NT2/D1 (cell line): ENCODE measurements around the gene TMCO4.

Experiments
- DNase-seq: peaks from one replicate; pipeline ENCODE4 v3.0.0-alpha.2; 2011; ENCODE audit warnings: low read depth, low spot score
- H3K27me3 ChIP-seq: 2 replicates; pipeline ENCODE4 v1.6.0; 2011; ENCODE audit warnings: mild to moderate bottlenecking; ENCODE audit not compliant: insufficient read length, insufficient read depth
- H3K36me3 ChIP-seq: 2 replicates; pipeline ENCODE4 v1.6.1; 2011; ENCODE audit warnings: mild to moderate bottlenecking, low read length, mixed read lengths; ENCODE audit not compliant: insufficient read depth, insufficient read length
- H3K4me1 ChIP-seq: 2 replicates; pipeline ENCODE4 v1.5.1; 2011; ENCODE audit not compliant: insufficient read depth, insufficient read length
- H3K4me3 ChIP-seq: 2 replicates; pipeline ENCODE4 v1.5.1; 2011; ENCODE audit warnings: low read depth; ENCODE audit not compliant: insufficient read length
- H3K9ac ChIP-seq: 2 replicates; pipeline ENCODE4 v1.6.0; 2011; ENCODE audit warnings: low read depth; ENCODE audit not compliant: insufficient read length
- H3K9me3 ChIP-seq: 2 replicates; pipeline ENCODE4 v1.5.1; 2011; ENCODE audit warnings: mild to moderate bottlenecking, low read length; ENCODE audit not compliant: insufficient read depth
- SUZ12 ChIP-seq: IDR thresholded peaks from 2 replicates; pipeline ENCODE4 v1.6.1; 2011; ENCODE audit not compliant: insufficient read length, insufficient read depth; ENCODE audit errors: extremely low read depth
- YY1 ChIP-seq: IDR thresholded peaks from 2 replicates; pipeline ENCODE4 v1.6.1; 2011; ENCODE audit not compliant: insufficient read length, insufficient read depth
- ZNF274 ChIP-seq: IDR thresholded peaks from 2 replicates; pipeline ENCODE4 v1.6.1; 2011; ENCODE audit warnings: mild to moderate bottlenecking, low read depth, low read length

Gene TMCO4

GRCh38 chr1:19786988-19787423, 12.7 kb downstream of the TMCO4 start:
- Histone ChIP-seq H3K36me3 (no peaks in the 10 kb centered on the region), H3K4me3 (no peak overlapping the region), H3K9me3 (no peaks in the 10 kb centered on the region), H3K4me1 (peaks cover 3% of the 10 kb centered on the region), H3K27me3 (peaks cover 21% of the 10 kb centered on the region), H3K9ac (no peak overlapping the region)
- TF ChIP-seq SUZ12: no peak
- no peak for DNase-seq

GRCh38 chr1:19785660-19786059, 14.1 kb downstream of the TMCO4 start:
- Histone ChIP-seq H3K4me1 (peaks cover 3% of the 10 kb centered on the region), H3K9me3 (no peaks in the 10 kb centered on the region), H3K4me3 (no peak overlapping the region), H3K36me3 (no peaks in the 10 kb centered on the region), H3K27me3 (peaks cover 31% of the 10 kb centered on the region), H3K9ac (no peak overlapping the region)
- TF ChIP-seq YY1 (no peak), ZNF274 (no peak), SUZ12 (no peak)
- no peak for DNase-seq

GRCh38 chr1:19780267-19780877, 19.3 kb downstream of the TMCO4 start:
- no peak for DNase-seq
- Histone ChIP-seq H3K4me1 (no peaks in the 10 kb centered on the region), H3K9me3 (no peaks in the 10 kb centered on the region), H3K36me3 (no peaks in the 10 kb centered on the region), H3K9ac (no peak overlapping the region), H3K4me3 (no peak overlapping the region), H3K27me3 (peaks cover 54% of the 10 kb centered on the region)
- no peak for TF ChIP-seq ZNF274
- no peak for TF ChIP-seq SUZ12
- no peak for TF ChIP-seq YY1

GRCh38 chr1:19776933-19777332, 22.8 kb downstream of the TMCO4 start:
- Histone ChIP-seq H3K36me3 (no peaks in the 10 kb centered on the region), H3K9me3 (no peaks in the 10 kb centered on the region), H3K9ac (no peak overlapping the region), H3K4me1 (no peaks in the 10 kb centered on the region), H3K4me3 (no peak overlapping the region), H3K27me3 (peaks cover 33% of the 10 kb centered on the region)
- no peak for DNase-seq
- TF ChIP-seq ZNF274 (no peak), SUZ12 (no peak), YY1 (no peak)

- Histone ChIP-seq H3K36me3 (no peaks in the 10 kb centered on the region), H3K4me1 (no peaks in the 10 kb centered on the region), H3K9me3 (no peaks in the 10 kb centered on the region), H3K9ac (no peak overlapping the region), H3K27me3 (peaks cover 29% of the 10 kb centered on the region), H3K4me3 (no peak overlapping the region)
- no peak for DNase-seq
- no peak for TF ChIP-seq SUZ12
- TF ChIP-seq ZNF274: no peak
- no peak for TF ChIP-seq YY1
These were observed 23.4 kb downstream of the TMCO4 start for GRCh38 chr1:19776287-19776686.

- H3K9me3 ChIP-seq: no peaks in the 10 kb centered on the region
- no peak overlapping the region for H3K4me3 ChIP-seq
- H3K9ac ChIP-seq: no peak overlapping the region
- DNase-seq: no peak
- no peaks in the 10 kb centered on the region for H3K4me1 ChIP-seq
- no peaks in the 10 kb centered on the region for H3K36me3 ChIP-seq
- H3K27me3 ChIP-seq: peaks cover 25% of the 10 kb centered on the region
- no peak for TF ChIP-seq ZNF274
- TF ChIP-seq YY1: no peak
- TF ChIP-seq SUZ12: no peak
These were observed 23.9 kb downstream of the TMCO4 start for GRCh38 chr1:19775831-19776230.

GRCh38 chr1:19775317-19775716, 24.4 kb downstream of the TMCO4 start:
- H3K4me1 ChIP-seq: no peaks in the 10 kb centered on the region
- no peak for DNase-seq

More at GRCh38 chr1:19775317-19775716, 24.4 kb downstream of the TMCO4 start:
- no peak overlapping the region for H3K4me3 ChIP-seq
- H3K36me3 ChIP-seq: no peaks in the 10 kb centered on the region
- no peak for TF ChIP-seq YY1
- no peak for TF ChIP-seq SUZ12
- TF ChIP-seq ZNF274: no peak
- no peaks in the 10 kb centered on the region for H3K9me3 ChIP-seq
- peaks cover 20% of the 10 kb centered on the region for H3K27me3 ChIP-seq
- no peak overlapping the region for H3K9ac ChIP-seq
